ENCODE measurements around the gene SLC38A2.

The SLC38A2 gene

GRCh38 chr12:46356655-46357437 lies 15.7 kb downstream of the SLC38A2 start:
- no peak overlapping the region for H3K4me3 ChIP-seq (ENCODE audit: low read depth, low read length)
- TF ChIP-seq, protein P1, sequence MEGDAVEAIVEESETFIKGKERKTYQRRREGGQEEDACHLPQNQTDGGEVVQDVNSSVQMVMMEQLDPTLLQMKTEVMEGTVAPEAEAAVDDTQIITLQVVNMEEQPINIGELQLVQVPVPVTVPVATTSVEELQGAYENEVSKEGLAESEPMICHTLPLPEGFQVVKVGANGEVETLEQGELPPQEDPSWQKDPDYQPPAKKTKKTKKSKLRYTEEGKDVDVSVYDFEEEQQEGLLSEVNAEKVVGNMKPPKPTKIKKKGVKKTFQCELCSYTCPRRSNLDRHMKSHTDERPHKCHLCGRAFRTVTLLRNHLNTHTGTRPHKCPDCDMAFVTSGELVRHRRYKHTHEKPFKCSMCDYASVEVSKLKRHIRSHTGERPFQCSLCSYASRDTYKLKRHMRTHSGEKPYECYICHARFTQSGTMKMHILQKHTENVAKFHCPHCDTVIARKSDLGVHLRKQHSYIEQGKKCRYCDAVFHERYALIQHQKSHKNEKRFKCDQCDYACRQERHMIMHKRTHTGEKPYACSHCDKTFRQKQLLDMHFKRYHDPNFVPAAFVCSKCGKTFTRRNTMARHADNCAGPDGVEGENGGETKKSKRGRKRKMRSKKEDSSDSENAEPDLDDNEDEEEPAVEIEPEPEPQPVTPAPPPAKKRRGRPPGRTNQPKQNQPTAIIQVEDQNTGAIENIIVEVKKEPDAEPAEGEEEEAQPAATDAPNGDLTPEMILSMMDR (IDR thresholded peaks at IDR 0.05; ENCODE audit: borderline replicate concordance, insufficient read depth, low read depth, low read length) = no peak

DNA sequence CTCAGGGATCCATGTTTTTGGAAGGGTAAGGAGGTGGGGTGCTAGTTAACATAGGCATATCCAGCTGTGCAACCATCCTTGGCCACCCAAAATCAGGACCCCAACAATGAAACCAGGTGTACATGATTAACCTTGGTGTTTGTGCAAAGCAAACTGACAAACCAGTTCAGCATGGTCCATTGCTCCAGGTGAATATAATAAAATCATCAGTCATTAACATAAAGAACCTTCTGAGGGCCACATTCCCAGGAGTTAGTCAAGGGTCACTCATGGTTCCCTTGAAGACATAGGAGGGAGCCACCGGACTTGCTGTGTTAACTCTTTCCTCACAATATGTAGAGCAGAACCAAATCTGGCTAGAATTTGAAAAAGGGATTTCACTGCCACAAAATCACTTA lies 17.8 kb downstream of the SLC38A2 start:
- H3K4me3 ChIP-seq (ENCODE audit: low read depth, low read length) = no peak overlapping the region
- TF ChIP-seq, protein P1 (IDR thresholded peaks at IDR 0.05; ENCODE audit: borderline replicate concordance, insufficient read depth, low read depth, low read length) = no peak

GRCh38 chr12:46354111-46354801 lies 18.3 kb downstream of the SLC38A2 start:
- TF ChIP-seq, protein P1 (IDR thresholded peaks at IDR 0.05; ENCODE audit: borderline replicate concordance, insufficient read depth, low read depth, low read length) = no peak

DNA sequence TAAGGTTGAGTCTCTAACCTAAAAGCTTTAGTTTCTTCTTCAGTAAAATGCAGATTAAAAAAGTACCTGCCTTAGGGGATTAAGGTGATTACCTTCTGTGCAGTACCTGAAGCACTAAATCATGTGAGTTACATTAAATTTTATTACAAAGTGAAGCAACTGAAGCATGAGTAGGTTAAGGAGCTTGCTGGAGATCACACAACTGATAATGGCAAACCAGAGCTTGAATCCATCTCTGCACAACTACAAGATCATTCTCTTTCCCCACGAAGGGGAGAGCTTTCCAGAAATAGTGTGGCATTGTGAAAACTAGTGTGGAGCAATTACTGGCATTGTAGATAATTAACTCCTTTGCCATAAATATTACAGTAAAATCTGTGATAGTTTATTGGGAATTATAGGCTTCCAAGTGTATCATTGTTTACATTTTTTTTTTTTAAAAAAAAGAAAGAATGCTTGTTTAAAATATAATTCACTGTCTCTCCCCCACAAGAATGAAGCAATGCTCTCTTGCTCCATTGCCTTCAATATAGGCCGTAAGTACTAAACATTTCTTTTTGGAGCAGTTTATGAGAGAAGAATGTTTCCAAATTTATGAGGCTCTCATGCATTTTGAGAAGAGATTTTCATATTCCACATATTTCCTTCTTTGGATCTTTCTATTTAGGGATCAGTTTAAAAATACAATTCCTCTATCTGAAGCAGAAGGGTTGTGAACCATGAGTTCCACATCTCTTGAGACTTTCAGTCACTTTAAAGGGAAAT lies 20.5 kb downstream of the SLC38A2 start:
- H3K4me3 ChIP-seq (ENCODE audit: low read depth, low read length) = no peak overlapping the region
- TF ChIP-seq, protein P1 (IDR thresholded peaks at IDR 0.05; ENCODE audit: borderline replicate concordance, insufficient read depth, low read depth, low read length) = no peak

More at GRCh38 chr12:46354111-46354801, 18.3 kb downstream of the SLC38A2 start:
- H3K4me3 ChIP-seq (ENCODE audit: low read depth, low read length) = no peak overlapping the region

DNA sequence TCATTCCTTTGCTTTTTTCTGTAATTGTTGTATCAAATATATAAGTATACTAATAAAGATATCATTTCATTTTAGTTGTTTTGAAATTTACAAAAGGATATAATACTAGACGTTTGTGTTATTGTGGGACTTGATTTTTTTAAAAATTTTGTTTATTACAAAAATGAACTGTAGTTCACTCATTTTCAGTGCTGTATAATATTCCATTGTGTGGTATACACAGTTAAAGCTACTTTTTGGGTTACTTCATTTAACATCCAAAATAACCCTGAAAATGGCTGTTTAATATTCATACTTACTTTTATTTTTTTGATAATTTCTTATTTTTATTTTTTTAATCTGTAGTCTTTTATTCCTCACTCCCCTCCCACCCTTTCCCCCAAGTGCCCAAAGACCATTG lies 21.4 kb downstream of the SLC38A2 start:
- TF ChIP-seq, protein P1 (IDR thresholded peaks at IDR 0.05; ENCODE audit: borderline replicate concordance, insufficient read depth, low read depth, low read length) = no peak
- H3K4me3 ChIP-seq (ENCODE audit: low read depth, low read length) = no peak overlapping the region

- H3K4me3 ChIP-seq (ENCODE audit: low read depth, low read length) = no peak overlapping the region
- TF ChIP-seq, protein P1 (IDR thresholded peaks at IDR 0.05; ENCODE audit: borderline replicate concordance, insufficient read depth, low read depth, low read length) = no peak
These were observed 23.3 kb downstream of the SLC38A2 start for GRCh38 chr12:46349253-46349652.
